GM12878 (cell line): ENCODE results near the gene EDC3. TPM values are rescaled to one million over a fixed set of nuclear protein-coding genes. Genes with fewer than 3 reads are reported as not detected.

Source experiments
- BCLAF1 ChIP-seq: fragments of 450-650 bp; IDR thresholded peaks from 2 replicates; pipeline ENCODE4 v1.6.1; 2017; ENCODE audit warnings: antibody characterized with exemption, mild to moderate bottlenecking, moderate library complexity
- BMI1 ChIP-seq: fragments of 450-650 bp; IDR thresholded peaks from 2 replicates; pipeline ENCODE4 v1.6.1; 2016; ENCODE audit warnings: mild to moderate bottlenecking, moderate library complexity, borderline replicate concordance
- CBFB ChIP-seq: IDR thresholded peaks from 2 replicates; pipeline ENCODE4 v1.6.1; 2016; ENCODE audit warnings: antibody characterized with exemption, low read depth
- CBX3 ChIP-seq: fragments of 200-600 bp; sonication (generic); IDR thresholded peaks from 2 replicates; pipeline ENCODE4 v1.6.1; 2016; ENCODE audit warnings: low read depth, borderline replicate concordance
- CBX5 ChIP-seq: sonication (generic); IDR thresholded peaks from 2 replicates; pipeline ENCODE4 v1.6.1; 2016; ENCODE audit warnings: low read depth, moderate library complexity, mild to moderate bottlenecking, inconsistent platforms
- CREM ChIP-seq: IDR thresholded peaks from 2 replicates; pipeline ENCODE4 v1.6.1; 2014; ENCODE audit warnings: antibody characterized with exemption, low read depth
- GATAD2B ChIP-seq: fragments of 450-650 bp; conservative IDR thresholded peaks from 2 replicates; pipeline ENCODE4 v1.6.1; 2017; ENCODE audit warnings: low read depth, mild to moderate bottlenecking, moderate library complexity
- IRF4 ChIP-seq: IDR thresholded peaks from 2 replicates; pipeline ENCODE4 v1.6.1; 2011; ENCODE audit warnings: low read depth, low read length
- KAT2A ChIP-seq: conservative IDR thresholded peaks from 2 replicates; pipeline ENCODE4 v1.6.1; 2011; ENCODE audit warnings: low read depth, low read length; ENCODE audit not compliant: control insufficient read depth
- MAX ChIP-seq: IDR thresholded peaks from 2 replicates; pipeline ENCODE4 v1.6.1; 2012; ENCODE audit warnings: low read depth, low read length, improper control_type of control experiment
- MTA2 ChIP-seq: fragments of 450-650 bp; IDR thresholded peaks from 2 replicates; pipeline ENCODE4 v1.6.1; 2016; ENCODE audit warnings: low read depth, mild to moderate bottlenecking, moderate library complexity
- NFYB ChIP-seq: IDR thresholded peaks from 2 replicates; pipeline ENCODE4 v1.6.1; 2011; ENCODE audit warnings: low read depth, mild to moderate bottlenecking, low read length, improper control_type of control experiment, moderate library complexity; ENCODE audit not compliant: insufficient read depth
- PAX5 ChIP-seq: IDR thresholded peaks from 2 replicates; pipeline ENCODE4 v1.6.1; 2011; ENCODE audit warnings: low read depth, low read length, borderline replicate concordance
- PML ChIP-seq: IDR thresholded peaks from 2 replicates; pipeline ENCODE4 v1.6.1; 2012; ENCODE audit warnings: low read length, inconsistent platforms
- RELB ChIP-seq: fragments of 450-650 bp; IDR thresholded peaks from 2 replicates; pipeline ENCODE4 v1.6.1; 2017; ENCODE audit warnings: low read depth, mild to moderate bottlenecking, moderate library complexity
- SMAD5 ChIP-seq: IDR thresholded peaks from 2 replicates; pipeline ENCODE4 v1.6.1; 2016; ENCODE audit warnings: antibody characterized with exemption, low read depth
- TARDBP ChIP-seq: IDR thresholded peaks from 2 replicates; pipeline ENCODE4 v1.6.1; 2016; ENCODE audit warnings: borderline replicate concordance
- TCF12 ChIP-seq: IDR thresholded peaks from 2 replicates; pipeline ENCODE4 v1.6.1; 2011; ENCODE audit warnings: low read depth, mild to moderate bottlenecking, low read length
- ZNF207 ChIP-seq: fragments of 450-650 bp; IDR thresholded peaks from 2 replicates; pipeline ENCODE4 v1.6.1; 2014; ENCODE audit warnings: antibody characterized with exemption, mild to moderate bottlenecking, borderline replicate concordance
- polyA plus RNA-seq, 11 experiments: library from polyadenylated mRNA; depleted of rRNA in 4 of 11; unstranded in 6 of 11; stranded (reverse) in 5 of 11; fragments of >200 nt; fragmentation: Nextera tagmentation in 4 of 11; fragmentation: Illumina TruSeq in 1 of 11; extraction: Ambion mirVana in 4 of 11; extraction: Trizol in 1 of 11; gene quantifications; 1 replicate in 1 of 11; 2 replicates in 10 of 11; pipeline versions ENCODE4 v1.2.1 to v1.2.3, GENCODE V29; 2011 to 2016; ENCODE audit warnings: inconsistent platforms in 2 of 11, missing spikeins in 2 of 11, low read depth in 1 of 11
- total RNA-seq, 4 experiments: library from RNA; depleted of rRNA in 3 of 4; stranded (reverse); fragments of >200 nt in 3 of 4; fragmentation: Illumina TruSeq in 1 of 4; extraction: Trizol in 1 of 4; gene quantifications; 2 replicates each; pipeline versions ENCODE4 v1.2.1 to v1.2.3, GENCODE V29; 2013 to 2021
- TF ChIP-seq, protein P1 (sequence below): fragments of 450-650 bp; IDR thresholded peaks from 2 replicates; pipeline ENCODE4 v1.6.1; 2017; ENCODE audit warnings: borderline replicate concordance
- TF ChIP-seq, protein P2 (sequence below): fragments of 450-650 bp; IDR thresholded peaks from 2 replicates; pipeline ENCODE4 v1.6.1; 2016; ENCODE audit warnings: mild to moderate bottlenecking
- TF ChIP-seq, protein P3 (sequence below): fragments of 150-350 bp; IDR thresholded peaks from 2 replicates; pipeline ENCODE4 v1.6.1; 2014; ENCODE audit warnings: mild to moderate bottlenecking, low read depth, low read length

Gene EDC3
- total and polyA plus RNA-seq, 10 of the 15 experiments (the other 5 are each of a cell fraction or from before 2014, with no cell fraction given) = 11.8 to 48.4 (median 35.3) TPM

GRCh38 chr15:74615508-74616365 lies 80.1 kb downstream of the EDC3 start, which contains the start of gene CLK3 (continued):
- TF ChIP-seq, protein P1, sequence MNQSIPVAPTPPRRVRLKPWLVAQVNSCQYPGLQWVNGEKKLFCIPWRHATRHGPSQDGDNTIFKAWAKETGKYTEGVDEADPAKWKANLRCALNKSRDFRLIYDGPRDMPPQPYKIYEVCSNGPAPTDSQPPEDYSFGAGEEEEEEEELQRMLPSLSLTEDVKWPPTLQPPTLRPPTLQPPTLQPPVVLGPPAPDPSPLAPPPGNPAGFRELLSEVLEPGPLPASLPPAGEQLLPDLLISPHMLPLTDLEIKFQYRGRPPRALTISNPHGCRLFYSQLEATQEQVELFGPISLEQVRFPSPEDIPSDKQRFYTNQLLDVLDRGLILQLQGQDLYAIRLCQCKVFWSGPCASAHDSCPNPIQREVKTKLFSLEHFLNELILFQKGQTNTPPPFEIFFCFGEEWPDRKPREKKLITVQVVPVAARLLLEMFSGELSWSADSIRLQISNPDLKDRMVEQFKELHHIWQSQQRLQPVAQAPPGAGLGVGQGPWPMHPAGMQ = no peak
- no peak for TF ChIP-seq KAT2A
- peak; percentile 96 for TF ChIP-seq GATAD2B
- TF ChIP-seq CBFB = no peak
- TF ChIP-seq SMAD5 = no peak
- TF ChIP-seq, protein P2, sequence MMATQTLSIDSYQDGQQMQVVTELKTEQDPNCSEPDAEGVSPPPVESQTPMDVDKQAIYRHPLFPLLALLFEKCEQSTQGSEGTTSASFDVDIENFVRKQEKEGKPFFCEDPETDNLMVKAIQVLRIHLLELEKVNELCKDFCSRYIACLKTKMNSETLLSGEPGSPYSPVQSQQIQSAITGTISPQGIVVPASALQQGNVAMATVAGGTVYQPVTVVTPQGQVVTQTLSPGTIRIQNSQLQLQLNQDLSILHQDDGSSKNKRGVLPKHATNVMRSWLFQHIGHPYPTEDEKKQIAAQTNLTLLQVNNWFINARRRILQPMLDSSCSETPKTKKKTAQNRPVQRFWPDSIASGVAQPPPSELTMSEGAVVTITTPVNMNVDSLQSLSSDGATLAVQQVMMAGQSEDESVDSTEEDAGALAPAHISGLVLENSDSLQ = no peak
- TF ChIP-seq MTA2 = no peak
- TF ChIP-seq TCF12 = peak; percentile 57; the same call in 1 of the 2 replicates
- TF ChIP-seq TARDBP = peak; percentile 22; the same call in 1 of the 2 replicates
- TF ChIP-seq PML = peak; percentile 68; the same call in 1 of the 2 replicates
- peak; percentile 67; the same call in 1 of the 2 replicates for TF ChIP-seq ZNF207
- TF ChIP-seq CBX5 = no peak
- no peak for TF ChIP-seq BCLAF1
- no peak for TF ChIP-seq IRF4
- no peak for TF ChIP-seq BMI1
- TF ChIP-seq CBX3 = no peak
- TF ChIP-seq NFYB = no peak
- TF ChIP-seq, protein P3, sequence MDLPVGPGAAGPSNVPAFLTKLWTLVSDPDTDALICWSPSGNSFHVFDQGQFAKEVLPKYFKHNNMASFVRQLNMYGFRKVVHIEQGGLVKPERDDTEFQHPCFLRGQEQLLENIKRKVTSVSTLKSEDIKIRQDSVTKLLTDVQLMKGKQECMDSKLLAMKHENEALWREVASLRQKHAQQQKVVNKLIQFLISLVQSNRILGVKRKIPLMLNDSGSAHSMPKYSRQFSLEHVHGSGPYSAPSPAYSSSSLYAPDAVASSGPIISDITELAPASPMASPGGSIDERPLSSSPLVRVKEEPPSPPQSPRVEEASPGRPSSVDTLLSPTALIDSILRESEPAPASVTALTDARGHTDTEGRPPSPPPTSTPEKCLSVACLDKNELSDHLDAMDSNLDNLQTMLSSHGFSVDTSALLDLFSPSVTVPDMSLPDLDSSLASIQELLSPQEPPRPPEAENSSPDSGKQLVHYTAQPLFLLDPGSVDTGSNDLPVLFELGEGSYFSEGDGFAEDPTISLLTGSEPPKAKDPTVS = no peak
- peak; percentile 24; the same call in 1 of the 2 replicates for TF ChIP-seq MAX
- TF ChIP-seq RELB = no peak
- peak; percentile 84 for TF ChIP-seq CREM
- 0 out of 2 replicates have a peak, but pooled peaks have one; percentile 26 for TF ChIP-seq PAX5
